Neural progenitor cell (in vitro differentiated cells): ENCODE results near the gene TSPAN1.

ENCODE experiments used
- EZH2 ChIP-seq: fragments of 200-600 bp; sonication (generic); IDR thresholded peaks from 2 replicates; pipeline ENCODE4 v1.6.1; 2017; ENCODE audit warnings: antibody characterized with exemption, mild to moderate bottlenecking, moderate library complexity
- EZH2phosphoT487 ChIP-seq: fragments of 200-600 bp; sonication (generic); IDR thresholded peaks from 2 replicates; pipeline ENCODE4 v1.6.1; 2017; ENCODE audit warnings: antibody characterized with exemption
- TF ChIP-seq, protein P1 (sequence below): fragments of 200-600 bp; sonication (generic); IDR thresholded peaks from 2 replicates; pipeline ENCODE4 v1.5.1; 2017; ENCODE audit warnings: antibody characterized with exemption, mild to moderate bottlenecking

DNA sequence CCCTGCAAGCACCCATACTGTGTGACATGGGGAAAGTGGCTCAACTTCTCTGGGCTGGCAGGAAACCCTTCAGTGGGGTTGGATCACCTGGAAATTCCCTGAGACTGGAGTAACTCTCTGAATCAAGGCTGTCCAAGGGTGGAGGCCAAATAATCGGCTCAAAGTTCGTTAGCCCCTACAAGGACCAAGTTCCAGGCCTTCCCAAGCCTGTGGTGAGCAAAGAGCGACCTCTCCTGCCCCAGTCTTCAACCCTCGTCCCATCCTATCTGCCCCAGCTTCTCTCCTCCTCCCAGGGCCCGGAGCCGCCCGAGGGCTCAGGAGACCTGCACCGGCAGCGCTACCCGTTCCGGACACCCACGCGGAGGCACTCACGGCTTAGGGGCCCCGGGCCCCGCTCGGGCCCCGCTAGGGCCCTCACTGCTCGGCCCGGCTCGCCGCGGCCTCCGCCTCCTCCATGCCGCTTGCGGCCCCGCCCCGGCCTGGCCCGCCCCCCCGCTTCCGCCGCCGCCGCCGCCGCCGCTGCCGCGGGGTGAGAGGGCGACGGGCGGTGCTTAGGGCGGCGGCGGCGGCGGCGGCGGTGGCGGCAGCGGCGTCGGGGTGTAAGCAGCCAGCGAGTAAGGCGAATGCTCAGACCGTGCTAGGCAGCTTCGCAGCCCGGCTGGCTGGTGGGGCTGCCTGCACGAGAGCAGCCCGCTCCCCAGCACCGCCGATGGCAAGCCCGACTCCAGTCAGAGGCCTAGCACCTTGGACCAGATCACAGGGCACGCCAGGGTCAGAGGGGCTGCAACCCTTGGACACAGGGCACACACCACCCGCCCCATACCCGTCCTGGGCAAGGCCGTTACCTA lies 23.3 kb downstream of the TSPAN1 start, which contains the start of gene POMGNT1:
- TF ChIP-seq EZH2 (no peak), EZH2phosphoT487 (no peak)
- TF ChIP-seq, protein P1, sequence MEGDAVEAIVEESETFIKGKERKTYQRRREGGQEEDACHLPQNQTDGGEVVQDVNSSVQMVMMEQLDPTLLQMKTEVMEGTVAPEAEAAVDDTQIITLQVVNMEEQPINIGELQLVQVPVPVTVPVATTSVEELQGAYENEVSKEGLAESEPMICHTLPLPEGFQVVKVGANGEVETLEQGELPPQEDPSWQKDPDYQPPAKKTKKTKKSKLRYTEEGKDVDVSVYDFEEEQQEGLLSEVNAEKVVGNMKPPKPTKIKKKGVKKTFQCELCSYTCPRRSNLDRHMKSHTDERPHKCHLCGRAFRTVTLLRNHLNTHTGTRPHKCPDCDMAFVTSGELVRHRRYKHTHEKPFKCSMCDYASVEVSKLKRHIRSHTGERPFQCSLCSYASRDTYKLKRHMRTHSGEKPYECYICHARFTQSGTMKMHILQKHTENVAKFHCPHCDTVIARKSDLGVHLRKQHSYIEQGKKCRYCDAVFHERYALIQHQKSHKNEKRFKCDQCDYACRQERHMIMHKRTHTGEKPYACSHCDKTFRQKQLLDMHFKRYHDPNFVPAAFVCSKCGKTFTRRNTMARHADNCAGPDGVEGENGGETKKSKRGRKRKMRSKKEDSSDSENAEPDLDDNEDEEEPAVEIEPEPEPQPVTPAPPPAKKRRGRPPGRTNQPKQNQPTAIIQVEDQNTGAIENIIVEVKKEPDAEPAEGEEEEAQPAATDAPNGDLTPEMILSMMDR: peak; percentile 24
